Activated CD8-positive, alpha-beta memory T cell treated with anti-CD3 and anti-CD28 coated beads, Interleukin-2, amount 50 U/mL, for 48 hours (primary cell): Measurements from ENCODE around the gene SCMH1.
"Not testable (repeated sequence)": the region's sequence is repeated elsewhere in the genome, so short reads cannot be mapped to it uniquely, and the experiment has no call there.

Experiments used
- DNase-seq: peaks from one replicate; pipeline ENCODE4 v3.0.0-alpha.2; 2020

The SCMH1 gene

DNA sequence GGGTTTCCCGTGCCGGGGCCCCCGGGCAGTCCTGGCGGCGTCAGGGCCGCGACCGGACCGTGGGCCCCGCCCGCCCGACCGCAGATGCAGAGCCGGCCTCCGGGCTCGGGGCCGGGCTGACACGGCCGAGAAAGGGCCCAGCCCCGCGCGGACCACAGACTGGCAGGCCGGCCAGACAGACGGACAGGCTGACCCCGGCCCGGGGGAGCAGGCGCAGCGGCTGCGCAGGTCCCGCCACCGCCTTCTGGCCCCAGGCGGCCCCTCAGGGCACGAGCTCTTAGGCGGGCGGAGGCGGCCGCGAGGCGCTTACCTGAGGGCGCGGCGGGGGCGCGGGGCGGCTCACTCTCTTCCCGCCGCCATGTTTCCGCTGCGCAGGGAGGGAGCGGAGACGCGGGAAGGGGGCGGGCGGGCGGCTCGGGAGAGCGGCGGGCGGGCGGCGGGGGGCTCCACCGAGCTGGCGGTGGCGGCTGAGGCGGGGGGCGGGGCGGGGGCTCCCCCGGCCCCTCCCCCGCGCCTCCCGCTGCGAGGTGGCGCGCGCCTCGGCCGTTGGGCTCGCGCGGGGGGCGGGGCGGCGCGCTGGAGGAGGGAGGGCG, at the start of gene SCMH1:
Gene SCMH1, minus strand, starts transcription at position 558 of the 593 bp plus-strand sequence. CDS start 56,173 bp downstream, outside the sequence.
- peak; percentile 77 for DNase-seq

GRCh38 chr1:41291195-41291594, 49.1 kb upstream of the SCMH1 start:
- DNase-seq, result no peak

DNA sequence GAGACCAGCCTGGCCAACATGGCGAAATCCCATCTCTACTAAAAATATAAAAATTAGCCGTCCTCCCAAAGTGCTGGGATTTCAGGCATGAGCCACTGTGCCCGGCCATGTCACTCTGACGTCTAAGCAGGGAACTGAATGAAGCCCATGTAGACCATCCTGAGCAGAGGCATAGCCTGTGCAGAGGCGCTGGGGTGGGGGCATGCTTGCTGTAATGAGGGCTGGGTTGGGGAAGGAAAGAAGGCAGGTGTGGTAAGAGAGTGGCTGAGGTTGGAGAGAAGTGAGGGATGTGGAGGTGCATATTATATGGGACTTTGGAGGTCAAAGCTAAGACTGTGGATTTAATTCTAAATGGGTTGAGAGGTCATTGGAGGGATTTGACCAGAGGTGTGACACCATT, 47.1 kb upstream of the SCMH1 start:
- no peak for DNase-seq

DNA sequence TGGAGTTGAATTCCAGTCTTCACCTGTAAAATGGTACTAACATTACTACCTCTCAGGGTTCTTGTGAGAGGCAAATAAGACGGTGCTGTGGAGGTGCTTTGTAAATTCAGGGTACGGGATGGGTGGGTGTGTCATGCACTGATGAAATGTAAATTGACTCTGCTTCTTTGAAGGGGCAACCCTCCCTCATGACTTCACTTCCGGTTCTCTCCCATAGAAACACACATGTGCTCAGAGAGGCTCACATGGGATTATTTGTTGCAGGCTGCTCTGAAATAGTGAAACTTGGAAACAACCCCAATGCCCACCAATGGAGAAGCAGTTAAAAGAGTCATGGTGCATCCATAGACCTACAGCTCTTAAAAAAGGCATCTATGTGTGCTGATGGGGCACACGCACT, 44.9 kb upstream of the SCMH1 start:
- no peak for DNase-seq

DNA sequence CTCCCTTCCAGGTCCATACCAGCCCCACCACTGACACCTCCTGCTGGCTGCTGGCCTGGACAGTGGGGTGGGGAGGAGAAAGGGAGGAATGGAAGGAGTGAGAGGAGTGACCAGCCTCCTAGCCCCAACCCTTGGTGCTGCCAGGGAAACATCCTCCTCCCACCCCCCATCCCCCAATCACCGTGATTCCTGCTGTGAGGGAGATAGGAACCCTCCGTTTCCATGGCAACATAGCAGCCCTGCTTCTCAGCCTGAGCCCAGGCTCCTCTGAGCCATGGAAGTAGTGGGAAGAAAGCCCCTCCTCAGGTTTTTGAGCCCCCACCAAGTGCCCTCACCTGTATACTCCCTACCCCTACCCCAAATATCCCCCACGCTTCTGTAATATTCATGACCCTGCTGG, 44.4 kb upstream of the SCMH1 start:
- no peak for DNase-seq

DNA sequence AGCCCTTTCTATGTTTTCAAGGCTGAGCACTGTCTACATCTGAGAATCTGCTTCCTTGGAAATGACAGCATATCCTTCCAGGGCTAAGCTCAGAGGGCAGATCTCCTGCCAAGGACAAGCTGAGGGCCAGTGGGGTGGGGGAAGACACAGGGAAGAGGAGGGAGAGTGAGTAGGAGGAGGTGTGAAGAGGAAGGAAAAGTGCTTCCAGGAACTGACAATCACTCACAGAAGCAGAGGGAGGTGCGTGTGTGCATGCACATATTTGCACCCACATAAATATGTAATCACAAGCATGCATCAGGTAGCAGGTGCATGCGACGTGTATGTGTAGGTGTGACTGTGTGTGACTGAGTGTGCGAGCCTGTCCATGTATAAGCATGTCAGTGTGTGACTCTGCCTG, 43.7 kb upstream of the SCMH1 start:
- DNase-seq, result no peak

- no peak for DNase-seq
Observed at GRCh38 chr1:41284121-41284520, 42.0 kb upstream of the SCMH1 start.

GRCh38 chr1:41282679-41283317, 40.7 kb upstream of the SCMH1 start:
- peak; percentile 65 for DNase-seq

DNA sequence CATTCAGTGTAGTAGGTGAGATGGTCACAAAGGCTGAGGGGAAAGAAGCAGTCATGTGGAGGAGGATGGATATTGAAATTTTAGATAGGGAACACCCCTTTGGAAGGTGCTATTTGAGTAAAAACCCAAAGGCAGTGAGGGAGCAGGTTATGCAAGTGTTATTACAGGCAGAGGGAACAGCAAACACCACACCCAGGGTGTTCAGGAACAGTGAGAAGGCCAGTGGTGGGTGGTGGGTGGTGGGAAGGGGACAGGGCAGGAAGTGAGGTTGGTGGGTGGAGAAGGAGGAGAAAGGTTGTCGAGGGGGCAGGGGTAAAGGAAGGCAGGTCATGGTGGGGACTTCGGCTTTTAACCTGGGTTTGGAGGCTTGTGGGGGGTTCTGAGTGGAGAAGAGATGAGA, 39.2 kb upstream of the SCMH1 start:
- no peak for DNase-seq

DNA sequence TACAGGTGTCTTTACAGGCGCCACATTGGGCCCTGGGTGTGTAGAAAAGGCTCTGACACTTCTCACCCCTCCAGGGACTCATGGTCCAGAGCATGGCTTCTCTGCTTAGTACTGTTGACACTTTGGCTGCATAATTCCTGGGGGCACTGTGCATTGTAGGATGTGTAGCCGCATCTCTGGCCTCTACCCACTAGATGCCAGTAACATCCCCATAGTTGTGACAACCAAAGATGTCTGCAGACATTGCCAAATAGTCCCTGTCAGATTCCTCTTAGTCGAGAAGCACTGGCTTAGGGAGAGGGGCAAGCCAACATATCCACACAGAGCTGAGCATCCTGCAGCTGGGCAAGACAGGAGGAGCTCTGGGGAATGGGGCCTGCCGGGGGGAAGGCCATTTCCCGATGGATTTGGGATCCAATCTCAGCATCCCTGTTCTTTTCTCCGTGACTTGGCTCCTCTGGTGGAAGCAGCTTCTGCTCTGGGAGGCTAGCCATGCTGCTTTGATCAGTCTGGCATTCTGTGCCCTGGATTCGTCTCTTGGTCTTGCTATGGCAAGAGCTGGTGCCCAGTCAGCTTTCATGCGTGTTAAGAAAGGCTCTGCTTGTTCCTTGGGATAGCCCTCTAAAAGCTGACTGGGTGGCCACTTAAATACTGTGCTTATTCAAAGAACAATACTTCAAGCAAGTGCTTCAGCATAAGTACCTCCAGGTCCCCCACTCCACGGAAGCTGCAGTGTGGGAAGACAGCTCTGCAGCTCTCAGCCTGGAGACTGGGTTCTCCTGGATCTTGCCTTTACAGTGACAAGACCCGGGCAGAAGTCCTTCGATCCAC, 38.3 kb upstream of the SCMH1 start:
- DNase-seq, result no peak

- no peak for DNase-seq
Observed at GRCh38 chr1:41278076-41278475, 36.0 kb upstream of the SCMH1 start.

GRCh38 chr1:41277371-41277975, 35.4 kb upstream of the SCMH1 start:
- no peak for DNase-seq

DNA sequence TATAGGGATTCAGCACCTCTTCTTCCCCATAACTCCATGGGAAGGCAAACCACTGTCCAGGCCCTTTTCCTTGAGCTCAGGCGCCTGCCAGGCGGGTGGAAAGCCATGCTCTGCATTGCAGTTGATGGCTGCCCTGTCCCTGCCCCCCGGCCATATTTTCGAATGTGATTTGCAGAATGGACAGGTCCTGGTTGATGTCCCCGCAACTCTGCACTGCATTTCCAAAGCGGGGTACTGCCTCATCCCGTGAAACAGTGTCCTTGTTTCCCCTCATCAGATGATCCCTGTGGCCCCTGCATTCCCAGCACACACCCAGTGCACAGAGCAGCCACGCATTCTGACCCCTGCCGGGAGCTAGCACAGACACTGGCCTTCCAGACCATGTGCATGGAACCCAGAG, 33.7 kb upstream of the SCMH1 start:
- no peak for DNase-seq

- DNase-seq, result no peak
Observed at GRCh38 chr1:41274752-41275545, 32.8 kb upstream of the SCMH1 start.

GRCh38 chr1:41272601-41273000, 30.5 kb upstream of the SCMH1 start:
- DNase-seq, result no peak

DNA sequence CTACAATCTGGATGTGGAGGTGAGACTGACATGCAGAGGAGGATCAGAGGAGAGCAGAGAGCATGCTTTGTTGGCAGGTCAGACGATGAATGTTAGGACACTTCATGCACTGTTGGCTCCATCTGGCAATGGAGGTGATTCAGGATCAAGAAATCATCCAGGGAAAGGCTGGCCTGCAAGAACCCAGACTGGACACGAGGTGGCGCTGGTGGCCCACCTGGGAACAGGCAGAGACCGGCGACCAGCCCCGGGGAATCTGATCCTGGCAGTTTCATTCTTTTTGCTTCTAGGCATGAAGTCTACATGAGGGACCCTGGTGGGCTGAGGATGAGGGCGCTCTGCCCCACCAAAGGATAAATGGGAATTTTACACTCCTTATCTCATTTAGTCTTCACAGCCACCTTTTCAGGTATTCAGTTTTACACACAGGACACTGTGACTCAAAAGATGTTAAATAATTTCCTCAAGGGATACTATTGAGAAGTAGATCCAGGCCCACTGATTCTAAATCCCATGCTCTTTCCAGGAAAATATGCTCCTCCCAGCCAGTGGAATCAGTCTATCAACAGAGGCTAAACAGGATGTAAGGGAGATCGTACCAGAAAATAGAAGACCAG, 26.2 kb upstream of the SCMH1 start:
- DNase-seq, result peak; percentile 87

DNA sequence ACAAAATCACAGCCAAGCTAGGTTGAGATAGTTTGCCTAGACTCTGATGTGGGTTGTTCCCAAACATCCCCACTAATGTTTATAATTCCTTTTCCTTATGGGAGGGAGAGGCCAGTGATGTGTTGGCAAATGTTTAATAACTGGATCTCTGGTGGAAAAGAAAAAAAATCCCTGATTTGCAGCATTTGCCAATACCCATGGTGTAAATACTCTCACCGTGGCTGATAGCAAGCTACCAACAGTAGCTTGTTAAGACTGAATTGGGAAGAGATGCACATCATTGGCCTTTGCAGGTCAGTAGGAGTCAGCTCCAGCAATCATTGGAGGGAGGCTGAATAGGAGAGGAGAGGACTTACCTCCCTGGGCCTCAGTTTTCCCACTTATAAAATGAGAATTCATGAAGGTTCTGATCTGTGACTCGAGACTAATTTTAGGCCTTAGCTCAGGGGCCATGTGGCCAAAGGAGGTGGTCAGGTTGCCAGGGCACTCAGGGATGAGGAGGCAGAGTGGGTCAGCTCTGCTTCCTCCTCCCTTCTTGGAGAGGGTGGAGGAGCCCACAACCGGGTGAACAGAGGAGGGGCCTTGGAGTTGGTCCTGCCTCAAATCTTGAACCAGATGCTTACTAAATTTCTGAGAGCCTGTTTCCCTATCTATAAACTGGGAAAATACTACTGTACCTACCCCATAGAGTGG, 20.0 kb upstream of the SCMH1 start:
- DNase-seq, result no peak

- DNase-seq, result no peak
Observed at GRCh38 chr1:41260768-41261167, 18.7 kb upstream of the SCMH1 start.

GRCh38 chr1:41259221-41259620, 17.1 kb upstream of the SCMH1 start:
- DNase-seq, result no peak

DNA sequence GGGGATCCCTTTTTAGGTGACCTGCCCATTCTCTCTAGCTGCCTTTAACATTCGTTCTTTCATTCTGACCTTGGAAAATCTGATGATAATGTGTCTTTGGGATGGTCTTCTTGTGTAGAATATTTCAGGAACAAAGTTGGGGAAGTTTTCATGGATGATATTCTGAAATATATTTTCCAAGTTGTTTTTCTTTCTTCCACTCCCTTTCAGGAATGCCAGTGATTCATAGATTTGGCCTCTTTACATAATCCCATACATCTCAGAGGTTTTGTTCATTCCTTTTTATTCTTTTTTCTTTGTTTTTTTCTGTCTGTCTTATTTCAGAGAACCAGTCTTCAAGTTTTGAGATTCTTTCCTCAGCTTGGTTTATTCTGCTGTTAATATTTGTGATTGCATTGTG, 13.9 kb upstream of the SCMH1 start:
- DNase-seq, result no peak

- not testable (repeated sequence) for DNase-seq
Observed at GRCh38 chr1:41251120-41251519, 9.0 kb upstream of the SCMH1 start.

DNA sequence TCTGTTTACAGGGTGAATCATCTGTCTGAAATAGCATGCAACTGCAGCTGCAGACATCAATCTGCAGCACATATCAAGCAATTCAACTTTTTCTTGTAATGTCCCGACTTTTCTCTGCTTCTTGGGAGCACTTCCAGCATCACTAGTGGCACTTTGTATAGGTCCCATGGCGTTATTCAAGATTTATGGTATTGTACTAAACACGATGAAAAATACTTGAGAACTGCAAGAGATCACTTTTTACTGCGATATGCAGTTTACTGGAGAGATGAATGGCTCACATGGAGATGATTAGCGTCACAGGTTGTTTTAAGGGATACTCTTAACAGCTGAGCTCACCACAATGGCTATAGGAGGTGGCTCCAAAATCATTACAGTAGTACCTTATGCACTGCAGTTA, 7.2 kb upstream of the SCMH1 start:
- no peak for DNase-seq
